Activated gamma-delta T cell treated with Interleukin-2 at 50 U/mL for 16 hours (primary cell): ENCODE data around the gene SLC44A5.
"Not testable (repeated sequence)": the region's sequence is repeated elsewhere in the genome, so short reads cannot be mapped to it uniquely, and the experiment has no call there.

Source experiments
- DNase-seq: peaks from one replicate; pipeline ENCODE4 v3.0.0-alpha.2; 2020

SLC44A5 gene

GRCh38 chr1:75520862-75521475 is 89.9 kb downstream of the SLC44A5 start:
- DNase-seq = no peak

- DNase-seq = no peak
Measured at GRCh38 chr1:75519651-75520427, 91.1 kb downstream of the SLC44A5 start.

DNA sequence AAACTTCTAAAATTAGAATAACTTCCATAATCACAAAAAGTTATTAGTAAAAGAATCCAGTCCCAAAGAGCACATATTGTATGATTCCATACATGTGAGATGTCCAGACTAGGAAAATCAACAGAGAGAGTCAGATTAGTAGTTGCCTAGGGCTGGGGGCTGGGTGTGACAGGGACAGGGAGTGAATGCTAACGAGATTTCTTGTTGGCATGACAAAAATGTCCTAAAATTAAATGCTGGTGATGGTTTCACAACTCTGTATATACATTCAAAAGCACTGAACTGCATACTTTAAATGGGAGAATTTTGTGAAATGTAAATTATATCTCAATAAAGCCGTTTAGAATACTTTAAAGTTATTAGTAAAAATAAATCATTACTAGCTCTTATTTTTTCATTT is 92.2 kb downstream of the SLC44A5 start:
- no peak for DNase-seq

GRCh38 chr1:75514270-75514669 is 96.6 kb downstream of the SLC44A5 start:
- no peak for DNase-seq

- no peak for DNase-seq
Measured at GRCh38 chr1:75506976-75507375, 103.9 kb downstream of the SLC44A5 start.

- DNase-seq = no peak
Measured at GRCh38 chr1:75503221-75503974, 107.5 kb downstream of the SLC44A5 start.

DNA sequence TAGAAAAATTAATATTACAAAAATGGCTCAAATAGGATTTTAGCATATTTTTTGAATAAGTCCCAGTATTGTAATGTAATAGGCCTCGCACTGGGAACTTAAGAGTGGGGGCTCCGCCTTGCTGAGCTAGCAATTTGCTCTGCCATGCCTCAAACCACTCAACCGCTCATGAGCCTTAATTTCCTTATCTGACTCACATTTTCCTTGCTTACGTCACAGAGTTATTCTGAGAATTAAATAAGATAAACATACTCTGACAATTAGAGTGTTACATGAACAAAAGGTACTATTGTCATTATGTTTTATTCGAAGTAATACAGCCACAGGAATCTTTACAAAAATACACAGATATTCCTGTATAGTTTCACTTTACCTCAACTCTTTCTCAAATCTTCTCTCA is 108.1 kb downstream of the SLC44A5 start:
- no peak for DNase-seq

- DNase-seq = no peak
Measured at GRCh38 chr1:75501577-75502295, 109.2 kb downstream of the SLC44A5 start.

DNA sequence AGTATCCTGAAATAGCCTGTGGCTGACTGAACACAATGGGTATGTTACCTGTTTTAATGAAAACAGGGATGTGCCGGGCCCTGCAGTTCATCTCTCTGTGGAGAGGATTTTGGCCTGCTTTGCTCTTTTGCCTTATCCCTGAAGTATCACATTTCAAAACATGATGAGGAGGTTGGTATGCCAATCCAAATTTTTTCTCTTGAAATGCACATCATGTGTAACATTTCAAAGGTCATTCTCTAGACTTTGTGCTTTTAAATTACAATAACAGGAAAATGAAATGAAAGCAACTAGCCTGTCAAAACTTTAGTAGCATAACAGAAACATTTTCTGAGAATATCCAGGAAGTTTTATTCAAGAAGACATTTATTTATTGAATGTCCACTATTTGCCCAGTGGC is 118.9 kb downstream of the SLC44A5 start:
- no peak for DNase-seq

DNA sequence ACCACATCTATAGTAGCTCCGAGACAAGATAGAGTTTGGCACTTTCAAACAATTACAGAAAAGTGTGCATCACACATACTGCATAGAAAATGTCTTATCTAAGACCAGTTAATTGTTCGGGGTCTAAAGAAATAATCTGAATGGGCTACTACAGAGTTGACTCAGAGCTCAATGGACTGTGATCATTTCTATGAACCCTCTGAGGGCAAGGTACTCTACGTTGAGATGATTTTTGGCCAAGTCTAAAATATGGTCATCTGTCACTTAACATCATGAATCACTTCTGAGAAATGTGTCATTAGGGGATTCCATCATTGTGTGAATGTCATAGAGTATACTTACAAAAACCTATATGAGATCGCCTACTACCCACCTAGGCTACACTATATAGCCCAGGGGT is 123.5 kb downstream of the SLC44A5 start:
- no peak for DNase-seq

GRCh38 chr1:75484789-75485188 is 126.1 kb downstream of the SLC44A5 start:
- no peak for DNase-seq

GRCh38 chr1:75482951-75483350 is 128.0 kb downstream of the SLC44A5 start:
- DNase-seq = no peak

- not testable (repeated sequence) for DNase-seq
Measured at GRCh38 chr1:75476486-75476885, 134.4 kb downstream of the SLC44A5 start.

DNA sequence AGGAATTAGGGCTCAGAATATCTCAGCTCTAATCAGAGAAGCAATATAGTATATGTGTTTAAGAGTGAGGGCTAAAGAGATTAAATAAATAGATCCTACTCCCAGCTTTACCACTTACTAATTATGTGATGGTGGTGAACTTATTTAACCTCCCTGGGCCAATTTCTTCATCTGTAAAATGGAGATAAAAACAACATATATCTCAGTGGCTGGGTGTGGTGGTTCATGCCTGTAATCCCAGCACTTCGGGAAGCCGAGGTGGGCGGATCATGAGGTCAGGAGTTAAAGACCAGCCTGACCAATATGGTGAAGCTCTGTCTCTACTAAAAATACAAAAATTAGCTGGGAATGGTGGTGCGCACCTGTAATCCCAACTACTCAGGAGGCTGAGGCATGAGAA is 135.2 kb downstream of the SLC44A5 start:
- DNase-seq = no peak

- DNase-seq = no peak
Measured at GRCh38 chr1:75472971-75473603, 137.8 kb downstream of the SLC44A5 start.

- no peak for DNase-seq
Measured at GRCh38 chr1:75472089-75472970, 138.6 kb downstream of the SLC44A5 start.

DNA sequence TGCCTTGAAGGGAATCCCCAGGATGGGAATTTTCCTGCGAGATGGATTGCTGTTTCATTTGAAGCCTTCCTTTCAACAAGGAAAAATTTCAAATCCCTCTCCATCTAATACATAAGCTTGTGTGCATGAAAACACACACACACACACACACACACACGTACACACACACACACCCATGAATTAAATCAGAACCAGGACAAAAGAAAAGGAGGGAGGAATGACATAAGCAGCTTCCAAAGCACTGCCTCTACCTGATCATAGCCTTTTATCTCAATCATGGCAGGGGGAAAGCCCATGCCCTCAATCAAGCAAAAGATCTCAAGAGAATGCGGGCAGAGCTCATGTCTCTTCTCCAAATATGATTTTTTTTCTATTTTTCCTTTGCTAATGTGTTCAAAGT is 139.7 kb downstream of the SLC44A5 start:
- DNase-seq = no peak

- DNase-seq = no peak
Measured at GRCh38 chr1:75470448-75470847, 140.5 kb downstream of the SLC44A5 start.

DNA sequence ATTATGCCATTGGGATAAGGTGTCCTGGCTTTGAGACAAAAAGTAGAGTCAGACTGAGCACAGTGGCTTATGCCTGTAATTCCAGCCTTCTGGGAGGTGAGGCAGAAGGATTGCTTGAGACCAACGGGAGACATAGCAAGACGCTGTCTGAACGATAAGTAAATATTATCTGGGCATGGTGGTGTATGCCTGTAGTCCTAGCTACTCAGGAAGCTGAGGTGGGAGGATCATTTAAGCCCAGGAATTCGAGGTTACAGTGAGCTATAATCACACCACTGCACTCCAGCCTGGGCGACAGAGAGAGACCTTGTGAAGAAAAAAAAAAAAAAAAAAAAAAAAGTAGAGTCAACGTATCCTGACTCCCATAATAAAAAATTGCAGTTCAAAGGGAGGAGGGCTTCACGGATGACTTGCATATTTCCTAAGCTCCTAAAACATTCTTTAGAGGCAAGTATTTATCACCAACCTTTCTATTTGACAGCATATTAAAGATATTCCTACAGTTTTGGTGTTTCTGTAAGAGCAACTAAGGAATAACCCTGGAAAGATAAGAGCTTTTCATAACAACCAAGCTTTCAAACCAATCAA is 141.2 kb downstream of the SLC44A5 start:
- no peak for DNase-seq

DNA sequence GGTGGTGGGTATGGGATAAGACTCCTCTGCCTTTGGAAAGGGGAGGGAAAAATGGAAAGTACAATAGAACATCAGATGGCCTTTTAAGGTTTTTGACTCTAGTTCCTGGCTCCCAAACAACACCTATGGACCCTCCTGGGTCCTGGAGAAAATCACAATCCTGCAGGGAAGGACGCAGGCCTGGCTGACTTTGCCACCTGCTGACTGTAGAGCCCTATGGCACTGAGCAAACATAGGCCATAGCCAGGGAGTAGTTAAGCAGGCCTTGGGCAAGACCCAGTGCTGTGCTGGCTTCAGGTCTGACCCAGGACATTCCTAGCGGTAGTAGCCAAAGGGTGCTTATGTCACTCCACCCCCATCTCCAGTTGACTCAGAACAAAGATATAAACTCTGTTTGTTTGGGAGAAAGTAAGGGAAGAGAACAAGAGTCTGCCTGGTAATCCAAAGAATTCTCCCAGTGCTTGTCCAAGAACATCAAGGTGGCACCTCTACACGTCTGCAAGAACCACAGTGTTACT is 149.0 kb downstream of the SLC44A5 start:
- no peak for DNase-seq

- DNase-seq = no peak
Measured at GRCh38 chr1:75449998-75450397, 160.9 kb downstream of the SLC44A5 start.
